Measurements from ENCODE around the gene UST. TPM values are rescaled to one million over a fixed set of nuclear protein-coding genes. Genes with fewer than 3 reads are reported as not detected.

The UST gene
- polyA plus RNA-seq, 1 donor (not counting 4 experiments of a cell fraction or from before 2014, with no cell fraction given), result 6.1 TPM

DNA sequence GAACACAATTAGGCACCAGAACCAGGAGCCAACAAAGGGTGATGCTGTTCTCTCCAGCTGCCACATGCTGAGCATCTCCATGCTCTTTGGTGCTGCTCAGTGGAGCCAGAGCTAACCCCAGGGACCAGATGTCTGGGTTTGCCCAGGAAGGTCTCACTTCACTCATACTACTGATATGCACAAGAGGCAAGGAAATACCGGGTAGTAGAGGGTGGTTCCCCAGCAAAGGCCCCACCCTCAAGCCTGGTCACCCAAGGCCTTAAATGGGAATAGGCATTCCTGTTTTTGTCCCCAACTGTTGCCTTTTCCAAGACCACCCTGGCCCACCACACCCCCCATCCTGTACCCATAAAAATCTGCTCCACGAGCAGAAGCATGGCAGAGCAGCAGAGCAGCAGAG lies 366.1 kb downstream of the UST start:
- no peaks in the 10 kb centered on the region for H3K36me3 ChIP-seq (ENCODE audit: control insufficient read depth in 2 of 2, extremely low read depth in 1 of 2, insufficient read depth in 2 of 2, low read length in 2 of 2)
- no peaks in the 10 kb centered on the region for H3K9me1 ChIP-seq (ENCODE audit: control insufficient read depth, extremely low read depth, insufficient read depth, low read length)
- no peak for FAIRE-seq
- H4K20me1 ChIP-seq (ENCODE audit: control insufficient read depth, extremely low read depth, insufficient read depth, low read length), result no peaks in the 10 kb centered on the region
- dilution Hi-C loops (cut with MboI; ENCODE audit: extremely low pct_ligation_motif_present, low sequenced_read_pairs), result no loop called here
- H3K27me3 ChIP-seq (ENCODE audit: control insufficient read depth, extremely low read depth, insufficient read depth, low read length), result no peaks in the 10 kb centered on the region
- H3K9ac ChIP-seq (ENCODE audit: control insufficient read depth, extremely low read depth, insufficient read depth, low read length), result no peak overlapping the region
- H2AFZ ChIP-seq (ENCODE audit: control insufficient read depth, low read length), result no peak overlapping the region
- TF ChIP-seq CTCF (optimal IDR thresholded peaks at IDR 0.05 in 1 of 3, IDR thresholded peaks at IDR 0.05 in 1 of 3, conservative IDR thresholded peaks at IDR 0.05 in 1 of 3; ENCODE audit: extremely low read depth in 1 of 3, insufficient read depth in 2 of 3, low read length in 3 of 3) (no peak), EZH2 (IDR thresholded peaks at IDR 0.05; ENCODE audit: low read length) (no peak)
- H3K4me3 ChIP-seq (ENCODE audit: control insufficient read depth in 2 of 3, extremely low read depth in 1 of 3, insufficient read depth in 2 of 3, low read depth in 1 of 3, low read length in 3 of 3), result no peak overlapping the region
- no peak overlapping the region for H3K27ac ChIP-seq (ENCODE audit: control insufficient read depth, insufficient read depth, low read length)
- no peak for DNase-seq (ENCODE audit: low read depth, low spot score)
- H3K4me1 ChIP-seq (ENCODE audit: control insufficient read depth, extremely low read depth, insufficient read depth, low read length), result no peaks in the 10 kb centered on the region
- no peaks in the 10 kb centered on the region for H3K79me2 ChIP-seq (ENCODE audit: control insufficient read depth, insufficient read depth, low read length)
- no peak overlapping the region for H3K4me2 ChIP-seq (ENCODE audit: control insufficient read depth, extremely low read depth, insufficient read depth, low read depth, low read length)
- H3K9me3 ChIP-seq (ENCODE audit: control insufficient read depth, low read depth, low read length), result no peaks in the 10 kb centered on the region

GRCh38 chr6:149114167-149114566 lies 367.3 kb downstream of the UST start:
- no peaks in the 10 kb centered on the region for H3K4me1 ChIP-seq (ENCODE audit: control insufficient read depth, extremely low read depth, insufficient read depth, low read length)
- no peak overlapping the region for H3K9ac ChIP-seq (ENCODE audit: control insufficient read depth, extremely low read depth, insufficient read depth, low read length)
- H4K20me1 ChIP-seq (ENCODE audit: control insufficient read depth, extremely low read depth, insufficient read depth, low read length), result no peaks in the 10 kb centered on the region
- H3K27me3 ChIP-seq (ENCODE audit: control insufficient read depth, extremely low read depth, insufficient read depth, low read length), result no peaks in the 10 kb centered on the region
- H3K9me3 ChIP-seq (ENCODE audit: control insufficient read depth, low read depth, low read length), result no peaks in the 10 kb centered on the region
- FAIRE-seq (no peak), DNase-seq (ENCODE audit: low read depth, low spot score) (no peak)
- dilution Hi-C loops (cut with MboI; ENCODE audit: extremely low pct_ligation_motif_present, low sequenced_read_pairs), result no loop called here
- no peaks in the 10 kb centered on the region for H3K36me3 ChIP-seq (ENCODE audit: control insufficient read depth in 2 of 2, extremely low read depth in 1 of 2, insufficient read depth in 2 of 2, low read length in 2 of 2)
- no peak overlapping the region for H3K27ac ChIP-seq (ENCODE audit: control insufficient read depth, insufficient read depth, low read length)
- H3K79me2 ChIP-seq (ENCODE audit: control insufficient read depth, insufficient read depth, low read length), result no peaks in the 10 kb centered on the region
- no peak for TF ChIP-seq CTCF (optimal IDR thresholded peaks at IDR 0.05 in 1 of 3, IDR thresholded peaks at IDR 0.05 in 1 of 3, conservative IDR thresholded peaks at IDR 0.05 in 1 of 3; ENCODE audit: extremely low read depth in 1 of 3, insufficient read depth in 2 of 3, low read length in 3 of 3)
- no peak for TF ChIP-seq EZH2 (IDR thresholded peaks at IDR 0.05; ENCODE audit: low read length)
- no peaks in the 10 kb centered on the region for H3K9me1 ChIP-seq (ENCODE audit: control insufficient read depth, extremely low read depth, insufficient read depth, low read length)
- H3K4me3 ChIP-seq (ENCODE audit: control insufficient read depth in 2 of 3, extremely low read depth in 1 of 3, insufficient read depth in 2 of 3, low read depth in 1 of 3, low read length in 3 of 3), result no peak overlapping the region
- H2AFZ ChIP-seq (ENCODE audit: control insufficient read depth, low read length), result no peak overlapping the region
- H3K4me2 ChIP-seq (ENCODE audit: control insufficient read depth, extremely low read depth, insufficient read depth, low read depth, low read length), result no peak overlapping the region
